Spleen (tissue), 11 donors: Measurements from ENCODE around the gene ADRA1B. TPM values are rescaled to one million over a fixed set of nuclear protein-coding genes. Genes with fewer than 3 reads are reported as not detected.
A peak's percentile ranks its signal among the peaks of the same experiment; 100 is the strongest.

Experiments
- DNase-seq: peaks from one replicate; pipeline ENCODE4 v3.0.0-alpha.2; 2020
- H3K27ac ChIP-seq, 8 donors: fragments of 200-600 bp; sonication (generic) in 7 of 8; 1 replicate in 4 of 8; 2 replicates in 4 of 8; pipeline versions ENCODE4 v1.5.0 to v1.8.0; 2016 to 2021; ENCODE audit warnings: inconsistent platforms in 4 of 8, mild to moderate bottlenecking in 4 of 8, moderate library complexity in 1 of 8
- H3K27me3 ChIP-seq, 7 donors: fragments of 200-600 bp; sonication (generic) in 6 of 7; replicated peaks in 1 of 7; 1 replicate in 4 of 7; 2 replicates in 3 of 7; pipeline versions ENCODE4 v1.5.0 to v1.8.0; 2016 to 2021; ENCODE audit warnings: inconsistent platforms in 3 of 7, mild to moderate bottlenecking in 1 of 7
- H3K36me3 ChIP-seq, 6 donors: fragments of 200-600 bp; sonication (generic) in 5 of 6; 1 replicate in 4 of 6; 2 replicates in 2 of 6; pipeline versions ENCODE4 v1.5.0 to v1.8.0; 2016 to 2021; ENCODE audit warnings: inconsistent platforms in 2 of 6
- H3K4me1 ChIP-seq, 6 donors: fragments of 200-600 bp; sonication (generic) in 5 of 6; 1 replicate in 3 of 6; 2 replicates in 3 of 6; pipeline versions ENCODE4 v1.5.0 to v1.8.0; 2016 to 2021; ENCODE audit warnings: inconsistent platforms in 3 of 6
- H3K4me3 ChIP-seq, 8 donors: fragments of 200-600 bp; sonication (generic) in 7 of 8; 1 replicate in 4 of 8; 2 replicates in 4 of 8; pipeline versions ENCODE4 v1.5.0 to v1.8.0; 2016 to 2021; ENCODE audit warnings: inconsistent platforms in 4 of 8, mild to moderate bottlenecking in 4 of 8, moderate library complexity in 2 of 8
- H3K9me3 ChIP-seq, 8 donors: fragments of 200-600 bp; sonication (generic) in 7 of 8; 1 replicate in 4 of 8; 2 replicates in 4 of 8; pipeline versions ENCODE4 v1.5.0 to v1.8.0; 2016 to 2021; ENCODE audit warnings: inconsistent platforms in 4 of 8
- POLR2A ChIP-seq, 3 donors: fragments of 450-650 bp; IDR thresholded peaks; one replicate each; pipeline ENCODE4 v1.5.1; 2017; ENCODE audit warnings: antibody characterized with exemption in 3 of 3, mild to moderate bottlenecking in 1 of 3
- POLR2AphosphoS5 ChIP-seq, 3 donors: sonication (generic); formaldehyde crosslinking; IDR thresholded peaks; one replicate each; pipeline ENCODE4 v1.5.1; 2017; ENCODE audit warnings: antibody characterized with exemption in 3 of 3
- WGBS, 5 donors: extraction: QIAGEN DNeasy Blood & Tissue Kit in 3 of 5; methylation state at CpG; one replicate each; pipeline versions ENCODE4 v1.1.5 to v1.1.7; 2013 to 2018; 5-methylcytosine and 5-hydroxymethylcytosine counted together
- intact Hi-C: fragments of 100-400 bp; cut with DNase I; formaldehyde crosslinking; loops from one replicate; pipeline ENCODE4 v1.15.0; 2023; ENCODE audit warnings: low total_unique reads
- polyA plus RNA-seq, 3 donors: library from polyadenylated mRNA; stranded (reverse); fragments of 200-250 nt; gene quantifications; one replicate each; pipeline ENCODE4 v1.2.1, GENCODE V29; 2013
- total RNA-seq, 7 donors: library from RNA; depleted of rRNA in 3 of 7; stranded (reverse); fragments of >200 nt in 3 of 7; fragmentation: NEBNext Ultra II Directional in 4 of 7; extraction: Animal tissue kit (Norgen Biotek cat#: 25700) in 4 of 7; gene quantifications; one replicate each; pipeline versions ENCODE4 v1.1.0 to v1.2.1, GENCODE V29; 2016 to 2021
- TF ChIP-seq, protein P1 (sequence below), 11 experiments: fragments of 200-600 bp in 7 of 11; fragments of 450-650 bp in 4 of 11; sonication (generic) in 4 of 11; IDR thresholded peaks in 8 of 11; conservative IDR thresholded peaks in 3 of 11; 1 replicate in 7 of 11; 2 replicates in 4 of 11; pipeline versions ENCODE4 v1.4.0 to v1.8.0; 2016 to 2021; ENCODE audit warnings: antibody characterized with exemption in 11 of 11, inconsistent platforms in 4 of 11, mild to moderate bottlenecking in 1 of 11
- donor health status: healthy with polysubstance abuse.
- donor health status: DM: no; HTN: no; CAD: no; lungs with moderate emphysema.
- donor health status: DM: no; HTN: no; CAD: no.
- donor health status: Bipolar disorder and iron deficiency.
- donor health status: healthy.
- donor health status: DM: no; HTN: no; CAD: no.
- donor health status: DM: yes; HTN: yes; CAD: no.

ADRA1B gene
- total and polyA plus RNA-seq, 10 donors: 0.65 to 39.6 (median 11.7) TPM

DNA sequence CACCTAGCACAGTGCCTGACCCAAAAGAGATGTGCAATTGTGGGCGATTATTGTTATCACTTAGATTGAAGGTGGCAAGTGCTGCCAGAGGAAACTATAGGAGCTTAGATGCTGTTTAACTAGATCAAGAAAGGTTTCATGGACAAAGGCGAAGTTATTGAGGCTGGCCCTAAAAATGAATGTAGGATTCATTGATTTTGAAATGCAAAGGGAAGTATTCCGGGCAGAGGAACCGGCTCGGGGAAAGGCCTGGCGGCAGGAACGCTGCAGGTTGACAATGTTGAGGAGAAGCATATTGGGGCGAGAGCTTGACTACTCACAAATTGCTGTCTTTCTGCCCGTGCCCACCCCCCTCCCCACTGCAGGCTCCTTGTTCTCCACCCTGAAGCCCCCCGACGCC lies 55.2 kb downstream of the ADRA1B start:
- peaks cover 0 to 77% (median 41%) of the 10 kb centered on the region in 7 donors for H3K27me3 ChIP-seq
- intact Hi-C loops: no loop called here
- DNase-seq: no peak
- H3K9me3 ChIP-seq: no peaks in the 10 kb centered on the region
- TF ChIP-seq, protein P1, sequence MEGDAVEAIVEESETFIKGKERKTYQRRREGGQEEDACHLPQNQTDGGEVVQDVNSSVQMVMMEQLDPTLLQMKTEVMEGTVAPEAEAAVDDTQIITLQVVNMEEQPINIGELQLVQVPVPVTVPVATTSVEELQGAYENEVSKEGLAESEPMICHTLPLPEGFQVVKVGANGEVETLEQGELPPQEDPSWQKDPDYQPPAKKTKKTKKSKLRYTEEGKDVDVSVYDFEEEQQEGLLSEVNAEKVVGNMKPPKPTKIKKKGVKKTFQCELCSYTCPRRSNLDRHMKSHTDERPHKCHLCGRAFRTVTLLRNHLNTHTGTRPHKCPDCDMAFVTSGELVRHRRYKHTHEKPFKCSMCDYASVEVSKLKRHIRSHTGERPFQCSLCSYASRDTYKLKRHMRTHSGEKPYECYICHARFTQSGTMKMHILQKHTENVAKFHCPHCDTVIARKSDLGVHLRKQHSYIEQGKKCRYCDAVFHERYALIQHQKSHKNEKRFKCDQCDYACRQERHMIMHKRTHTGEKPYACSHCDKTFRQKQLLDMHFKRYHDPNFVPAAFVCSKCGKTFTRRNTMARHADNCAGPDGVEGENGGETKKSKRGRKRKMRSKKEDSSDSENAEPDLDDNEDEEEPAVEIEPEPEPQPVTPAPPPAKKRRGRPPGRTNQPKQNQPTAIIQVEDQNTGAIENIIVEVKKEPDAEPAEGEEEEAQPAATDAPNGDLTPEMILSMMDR (IDR thresholded peaks at IDR 0.05 in 8 of 11, conservative IDR thresholded peaks at IDR 0.05 in 3 of 11): no peak
- TF ChIP-seq POLR2AphosphoS5 (IDR thresholded peaks at IDR 0.05): no peak
- TF ChIP-seq POLR2A (IDR thresholded peaks at IDR 0.05): no peak
- 36 to 61% (median 43%) methylated on average over 11 of the region's 11 CpGs for WGBS, 5 donors
- H3K27ac ChIP-seq: no peak overlapping the region
- peak overlapping the region in 2 of 8 donors; percentile 22 to 63 for H3K4me3 ChIP-seq
- no peaks in the 10 kb centered on the region for H3K36me3 ChIP-seq
- peaks cover 0 to 36% (median 14%) of the 10 kb centered on the region in 6 donors for H3K4me1 ChIP-seq

DNA sequence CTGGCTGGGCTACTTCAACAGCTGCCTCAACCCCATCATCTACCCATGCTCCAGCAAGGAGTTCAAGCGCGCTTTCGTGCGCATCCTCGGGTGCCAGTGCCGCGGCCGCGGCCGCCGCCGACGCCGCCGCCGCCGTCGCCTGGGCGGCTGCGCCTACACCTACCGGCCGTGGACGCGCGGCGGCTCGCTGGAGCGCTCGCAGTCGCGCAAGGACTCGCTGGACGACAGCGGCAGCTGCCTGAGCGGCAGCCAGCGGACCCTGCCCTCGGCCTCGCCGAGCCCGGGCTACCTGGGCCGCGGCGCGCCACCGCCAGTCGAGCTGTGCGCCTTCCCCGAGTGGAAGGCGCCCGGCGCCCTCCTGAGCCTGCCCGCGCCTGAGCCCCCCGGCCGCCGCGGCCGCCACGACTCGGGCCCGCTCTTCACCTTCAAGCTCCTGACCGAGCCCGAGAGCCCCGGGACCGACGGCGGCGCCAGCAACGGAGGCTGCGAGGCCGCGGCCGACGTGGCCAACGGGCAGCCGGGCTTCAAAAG lies 55.7 kb downstream of the ADRA1B start:
- intact Hi-C loops: no loop called here
- H3K27ac ChIP-seq: no peak overlapping the region

DNA sequence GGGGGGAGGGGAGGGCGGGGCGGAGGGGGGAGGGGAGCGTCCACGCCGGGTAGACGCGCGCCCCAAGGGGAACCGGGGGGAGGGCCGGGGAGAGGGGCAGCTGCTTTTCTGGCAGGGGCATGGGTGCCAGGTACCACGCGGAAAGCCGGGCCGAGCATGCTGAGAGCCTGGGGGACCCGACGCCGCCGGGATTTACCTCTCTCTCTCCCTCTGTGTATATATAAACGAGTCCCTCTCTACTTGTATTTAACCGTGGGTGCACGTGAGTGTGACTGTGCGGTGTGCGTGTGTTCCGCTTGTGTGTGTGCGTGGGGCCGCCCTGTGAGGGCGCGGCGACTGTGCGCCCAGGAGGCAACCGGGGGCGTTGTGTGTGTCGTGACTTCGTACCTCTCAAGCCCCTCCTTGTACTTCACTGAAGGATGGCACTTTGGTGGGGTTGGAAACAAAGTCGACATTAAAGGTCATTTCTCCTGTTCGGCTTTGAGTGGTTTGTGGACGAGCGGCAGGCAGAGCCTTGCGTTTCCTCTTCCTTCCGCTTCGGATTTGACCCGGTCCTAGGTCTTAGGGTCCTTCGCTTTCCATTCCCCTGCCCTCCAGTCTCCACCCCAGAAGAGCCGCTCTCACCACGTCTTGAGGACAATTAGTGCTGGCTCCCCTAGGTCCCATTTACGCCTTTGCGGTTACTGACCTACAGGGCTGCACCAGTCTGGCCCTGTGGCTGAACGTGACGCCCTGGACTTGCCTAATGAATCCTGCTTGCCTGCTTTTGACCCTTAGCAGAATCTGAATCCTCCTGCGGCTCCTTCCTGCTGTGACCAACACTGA lies 56.5 kb downstream of the ADRA1B start:
- Histone ChIP-seq H3K9me3 (no peaks in the 10 kb centered on the region), H3K4me1 (peaks cover 0 to 36% (median 14%) of the 10 kb centered on the region in 6 donors), H3K27ac (no peak overlapping the region), H3K36me3 (no peaks in the 10 kb centered on the region), H3K27me3 (peaks cover 0 to 72% (median 39%) of the 10 kb centered on the region in 7 donors), H3K4me3 (peak overlapping the region in 6 of 8 donors; percentile 4 to 63 (median 26))
- no peak for DNase-seq
- TF ChIP-seq POLR2A (IDR thresholded peaks at IDR 0.05) (no peak), POLR2AphosphoS5 (IDR thresholded peaks at IDR 0.05) (peak in 1 of 3 donors; percentile 40)
- intact Hi-C loops: no loop called here
- WGBS, 5 donors: 18 to 43% (median 27%) methylated on average over 39 to 50 of the region's 50 CpGs

More for the DNA sequence above, 55.7 kb downstream of the ADRA1B start:
- peaks cover 0 to 36% (median 14%) of the 10 kb centered on the region in 6 donors for H3K4me1 ChIP-seq
- DNase-seq: no peak
- H3K4me3 ChIP-seq: peak overlapping the region in 6 of 8 donors; percentile 4 to 63 (median 26)
- TF ChIP-seq POLR2A (IDR thresholded peaks at IDR 0.05): no peak
- TF ChIP-seq POLR2AphosphoS5 (IDR thresholded peaks at IDR 0.05): no peak
- TF ChIP-seq, protein P1 (IDR thresholded peaks at IDR 0.05 in 8 of 11, conservative IDR thresholded peaks at IDR 0.05 in 3 of 11): no peak
- H3K27me3 ChIP-seq: peaks cover 0 to 72% (median 39%) of the 10 kb centered on the region in 7 donors
- no peaks in the 10 kb centered on the region for H3K36me3 ChIP-seq
- H3K9me3 ChIP-seq: no peaks in the 10 kb centered on the region
- 5 to 34% (median 8%) methylated on average over 10 to 76 of the region's 76 CpGs for WGBS, 5 donors

DNA sequence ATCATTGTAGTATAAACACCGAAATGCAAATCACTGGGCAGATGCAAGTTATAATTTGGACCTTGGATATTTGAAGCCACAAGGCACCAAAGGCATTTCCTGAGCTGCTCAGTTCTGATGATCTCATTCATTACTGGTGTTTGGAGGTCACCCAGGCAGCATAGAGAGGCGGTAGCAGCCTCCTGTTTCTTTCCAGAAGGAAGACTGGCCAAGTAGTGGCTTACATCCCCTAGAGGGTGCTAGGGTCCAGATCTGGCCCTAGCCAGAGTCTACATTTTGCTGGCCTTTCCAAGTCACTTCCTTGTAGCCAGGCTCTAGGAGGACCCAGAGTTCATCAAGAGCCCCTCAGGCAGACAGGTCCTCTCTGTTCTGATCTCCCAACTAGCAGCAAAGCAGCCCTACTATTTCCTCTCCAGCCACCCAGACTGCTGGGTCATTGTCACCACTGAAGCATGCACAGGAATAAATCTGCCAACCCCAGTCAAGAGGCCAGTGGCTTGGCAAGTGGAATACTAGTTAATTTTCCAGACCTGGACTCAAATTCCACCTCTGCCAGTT lies 59.3 kb downstream of the ADRA1B start:
- 50 to 77% (median 66%) methylated on average over 2 of the region's 2 CpGs for WGBS, 5 donors
- no peak for DNase-seq
- Histone ChIP-seq H3K4me1 (peaks cover 0 to 36% (median 13%) of the 10 kb centered on the region in 6 donors), H3K36me3 (no peaks in the 10 kb centered on the region), H3K27me3 (peaks cover 0 to 54% (median 31%) of the 10 kb centered on the region in 7 donors), H3K4me3 (no peak overlapping the region), H3K9me3 (no peaks in the 10 kb centered on the region), H3K27ac (peak overlapping the region in 4 of 8 donors; percentile 16 to 38 (median 26))
- intact Hi-C loops: no loop called here
- TF ChIP-seq, protein P1 (IDR thresholded peaks at IDR 0.05 in 8 of 11, conservative IDR thresholded peaks at IDR 0.05 in 3 of 11): peak in 1 of 11 experiments; percentile 16
- TF ChIP-seq POLR2A (IDR thresholded peaks at IDR 0.05): no peak
- TF ChIP-seq POLR2AphosphoS5 (IDR thresholded peaks at IDR 0.05): peak in 1 of 3 donors; percentile 15
